D341Med (cell line): ENCODE measurements around the gene APPL1.
"Not testable (repeated sequence)": the region's sequence is repeated elsewhere in the genome, so short reads cannot be mapped to it uniquely, and the experiment has no call there.

Experiments
- DNase-seq: peaks from one replicate; pipeline ENCODE4 v3.0.0; 2012; ENCODE audit warnings: low spot score

The APPL1 gene

GRCh38 chr3:57268416-57268815 is 40.9 kb downstream of the APPL1 start:
- no peak for DNase-seq

GRCh38 chr3:57274845-57275244 is 47.3 kb downstream of the APPL1 start:
- DNase-seq = no peak

- DNase-seq = no peak
Measured at GRCh38 chr3:57275393-57275792, 47.9 kb downstream of the APPL1 start.

- no peak for DNase-seq
Measured at GRCh38 chr3:57278237-57278636, 50.7 kb downstream of the APPL1 start.

- DNase-seq = no peak
Measured at GRCh38 chr3:57279685-57280084, 52.2 kb downstream of the APPL1 start.

- DNase-seq = no peak
Measured at GRCh38 chr3:57281715-57282114, 54.2 kb downstream of the APPL1 start.

GRCh38 chr3:57283334-57283733 is 55.8 kb downstream of the APPL1 start:
- DNase-seq = no peak

- DNase-seq = no peak
Measured at GRCh38 chr3:57287205-57287604, 59.7 kb downstream of the APPL1 start.

GRCh38 chr3:57288403-57288802 is 60.9 kb downstream of the APPL1 start:
- no peak for DNase-seq

- DNase-seq = no peak
Measured at GRCh38 chr3:57292159-57292896, 64.8 kb downstream of the APPL1 start, which contains the start of gene ASB14. Gene ASB14, minus strand, starts transcription at chr3:57292685. Its CDS starts 652 bp downstream, at chr3:57292033.

- no peak for DNase-seq
Measured at GRCh38 chr3:57292897-57293526, 65.5 kb downstream of the APPL1 start.

GRCh38 chr3:57298041-57298440 is 70.5 kb downstream of the APPL1 start:
- no peak for DNase-seq

- DNase-seq = not testable (repeated sequence)
Measured at GRCh38 chr3:57303520-57303919, 76.0 kb downstream of the APPL1 start.

- DNase-seq = no peak
Measured at GRCh38 chr3:57309769-57310360, 82.3 kb downstream of the APPL1 start.

GRCh38 chr3:57314204-57314603 is 86.7 kb downstream of the APPL1 start:
- no peak for DNase-seq
